ENCODE data around the gene FBN1.

FBN1 gene

GRCh38 chr15:48501208-48501607 is 144.3 kb downstream of the FBN1 start:
- no peak for DNase-seq

- no peak for DNase-seq
These were observed 144.9 kb downstream of the FBN1 start for GRCh38 chr15:48500595-48500994.

DNA sequence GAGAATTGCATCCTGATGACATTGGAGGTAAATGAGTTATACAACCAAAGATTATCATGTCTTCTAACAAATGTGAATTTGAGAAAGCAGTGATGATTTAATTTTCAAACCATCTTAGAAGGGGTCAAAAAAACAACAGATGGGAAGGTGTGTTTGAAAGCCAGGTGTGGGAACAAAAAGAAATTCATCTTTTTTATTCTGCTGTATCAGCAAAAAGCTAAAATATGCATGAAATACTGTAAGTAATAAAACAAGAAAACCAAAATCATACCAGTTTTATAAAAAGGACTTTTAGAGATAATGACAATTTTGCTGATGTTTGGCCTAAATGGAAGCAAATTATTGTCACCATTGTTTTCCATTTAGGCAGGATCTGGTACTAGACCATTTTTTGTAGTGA is 145.5 kb downstream of the FBN1 start:
- no peak for DNase-seq

DNA sequence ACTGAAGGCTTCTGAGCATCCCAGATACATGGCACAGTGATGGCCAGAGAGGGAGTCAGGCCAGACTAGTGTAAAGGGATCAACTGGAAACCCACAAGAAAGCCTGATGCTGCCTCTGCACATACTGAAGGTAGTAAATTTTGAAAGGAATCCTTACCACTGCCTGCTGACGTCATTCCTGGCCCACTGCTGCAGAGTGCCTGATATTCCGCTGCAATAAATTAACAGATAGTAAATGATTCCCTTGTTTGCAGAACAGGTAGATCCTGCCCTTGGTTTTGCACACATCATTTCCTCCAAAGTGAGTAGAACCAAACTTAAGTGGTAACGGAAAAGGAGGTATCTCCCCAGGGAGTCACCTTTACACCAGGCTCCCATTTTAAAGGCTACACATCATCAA is 146.7 kb downstream of the FBN1 start:
- no peak for DNase-seq

GRCh38 chr15:48494631-48495030 is 150.9 kb downstream of the FBN1 start:
- DNase-seq, result no peak

DNA sequence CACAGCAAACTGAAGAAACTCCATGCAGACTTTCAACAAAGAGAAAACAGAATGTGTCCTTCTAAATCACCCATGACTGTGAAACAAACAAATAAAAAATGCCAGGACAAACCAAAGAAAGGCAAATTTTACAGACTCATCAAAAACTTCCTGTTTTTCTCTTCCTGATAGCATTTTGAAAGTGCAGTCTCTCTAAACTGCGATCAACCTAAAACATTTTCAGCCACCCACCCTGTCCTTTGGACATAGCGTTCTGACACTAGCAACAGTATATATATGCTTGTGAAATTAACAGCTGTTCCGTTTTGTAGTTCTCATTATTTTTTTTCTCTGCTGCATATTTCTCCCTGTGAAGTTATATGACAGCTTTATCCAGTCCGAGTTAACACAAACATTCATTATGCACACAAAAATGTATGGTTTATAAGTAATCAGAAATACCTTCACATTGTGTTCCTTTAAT is 151.7 kb downstream of the FBN1 start:
- DNase-seq, result no peak

GRCh38 chr15:48493084-48493762 is 152.3 kb downstream of the FBN1 start:
- DNase-seq, result no peak

- no peak for DNase-seq
These were observed 159.3 kb downstream of the FBN1 start for GRCh38 chr15:48486228-48486627.

- no peak for DNase-seq
These were observed 163.7 kb downstream of the FBN1 start for GRCh38 chr15:48481802-48482201.

DNA sequence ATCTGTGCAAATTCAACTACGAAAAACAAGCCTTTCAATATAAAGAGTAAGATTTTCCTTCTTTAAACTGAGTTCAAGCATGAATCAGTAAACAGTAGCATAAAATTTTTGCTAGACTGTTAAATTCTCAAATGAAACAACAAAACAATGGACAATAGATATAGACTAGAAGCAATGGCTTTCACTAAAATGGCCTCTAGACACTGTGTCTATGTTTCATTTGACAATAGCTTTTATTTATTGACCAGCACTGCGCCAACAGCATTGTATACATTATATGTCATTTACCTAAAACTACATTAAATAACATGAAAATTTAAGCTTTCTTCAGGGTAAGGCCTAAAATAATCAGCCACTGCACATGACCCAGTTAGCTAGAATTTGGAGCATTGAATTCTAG is 165.8 kb downstream of the FBN1 start:
- DNase-seq, result no peak

- no peak for DNase-seq
These were observed 166.9 kb downstream of the FBN1 start for GRCh38 chr15:48478581-48478980.

DNA sequence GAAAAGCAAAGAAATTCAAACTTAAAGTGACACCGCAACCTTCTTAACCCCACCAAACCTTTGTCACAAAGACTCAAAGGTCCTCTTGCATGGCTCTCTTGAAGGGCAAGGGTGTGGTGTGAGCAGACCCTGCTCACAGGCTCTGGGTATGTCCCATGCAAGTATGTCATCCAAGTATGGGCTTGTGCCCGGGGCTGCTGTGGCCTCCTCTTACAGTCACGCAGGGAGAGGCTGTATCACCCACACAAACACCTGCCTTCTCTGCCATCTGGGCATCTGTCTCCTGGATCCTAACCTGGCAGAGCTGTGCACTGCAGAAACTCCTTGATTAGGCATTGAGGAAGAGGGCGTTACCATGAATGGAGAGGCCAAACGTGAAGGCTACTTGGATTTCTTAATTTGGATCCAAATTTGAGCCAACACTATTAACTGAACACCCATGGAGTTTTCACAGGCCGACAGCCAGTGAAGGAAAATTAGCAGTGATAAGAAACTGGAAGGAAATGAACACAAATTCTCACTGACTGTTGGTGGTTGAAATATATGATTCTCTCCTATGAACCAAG is 167.6 kb downstream of the FBN1 start:
- DNase-seq, result no peak

DNA sequence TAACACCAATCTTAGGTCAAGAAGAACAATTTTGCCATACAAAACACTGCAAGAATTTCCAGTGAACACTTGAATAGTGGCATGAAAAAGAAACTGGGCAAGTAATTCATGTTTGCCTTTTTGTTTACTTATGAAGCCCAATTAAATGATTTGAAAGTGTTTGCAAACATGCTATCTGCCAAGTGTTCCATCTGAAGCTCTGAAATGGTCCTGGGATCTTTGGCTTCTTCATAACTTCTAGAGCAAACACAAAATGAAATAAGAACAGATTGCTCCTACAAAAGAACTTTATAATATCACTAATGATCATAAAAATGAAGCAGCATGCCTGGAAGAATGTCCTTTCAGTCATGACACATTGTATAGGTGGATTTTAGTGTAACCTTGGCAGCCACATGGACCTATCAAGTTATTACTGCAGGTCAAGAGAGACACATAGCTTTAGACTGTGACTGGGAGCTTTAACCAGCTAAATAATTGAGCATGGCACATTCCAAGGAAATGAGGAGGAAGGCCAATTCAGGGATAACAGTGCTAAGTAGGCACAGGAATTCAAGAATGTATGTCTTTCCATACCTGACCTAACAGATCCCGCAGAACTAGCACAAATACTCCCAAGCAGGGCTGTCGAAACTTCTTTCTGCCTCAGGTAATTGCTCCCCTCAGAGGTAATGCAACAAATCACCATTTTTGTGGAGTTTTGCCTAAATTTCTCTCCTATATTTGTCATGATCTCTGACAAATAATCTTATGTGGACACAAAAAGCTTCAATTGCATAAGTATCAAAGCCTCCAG is 169.7 kb downstream of the FBN1 start:
- no peak for DNase-seq

DNA sequence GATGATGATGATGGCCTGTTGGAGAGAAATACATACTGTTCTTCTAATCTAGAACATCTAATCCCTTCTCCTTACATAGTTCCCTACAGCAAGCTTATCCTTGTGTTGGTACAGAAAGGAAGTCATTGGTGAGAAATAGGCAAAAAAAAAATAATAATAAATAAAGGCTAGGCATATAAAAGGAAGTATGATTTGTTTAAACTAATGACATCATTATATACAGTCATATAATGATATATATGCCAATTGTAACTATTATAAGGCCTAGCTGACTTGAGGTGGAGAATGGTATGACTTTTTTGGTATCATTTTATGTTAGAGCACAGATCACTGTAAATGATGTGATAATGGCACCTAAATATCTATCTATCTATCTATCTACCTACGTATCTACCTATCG is 171.8 kb downstream of the FBN1 start:
- DNase-seq, result no peak

- no peak for DNase-seq
These were observed 172.8 kb downstream of the FBN1 start for GRCh38 chr15:48472756-48473155.

GRCh38 chr15:48471073-48471472 is 174.4 kb downstream of the FBN1 start:
- DNase-seq, result no peak

GRCh38 chr15:48470096-48470495 is 175.4 kb downstream of the FBN1 start:
- no peak for DNase-seq

GRCh38 chr15:48469681-48470080 is 175.8 kb downstream of the FBN1 start:
- DNase-seq, result no peak

- DNase-seq, result no peak
These were observed 176.2 kb downstream of the FBN1 start for GRCh38 chr15:48469271-48469670.

DNA sequence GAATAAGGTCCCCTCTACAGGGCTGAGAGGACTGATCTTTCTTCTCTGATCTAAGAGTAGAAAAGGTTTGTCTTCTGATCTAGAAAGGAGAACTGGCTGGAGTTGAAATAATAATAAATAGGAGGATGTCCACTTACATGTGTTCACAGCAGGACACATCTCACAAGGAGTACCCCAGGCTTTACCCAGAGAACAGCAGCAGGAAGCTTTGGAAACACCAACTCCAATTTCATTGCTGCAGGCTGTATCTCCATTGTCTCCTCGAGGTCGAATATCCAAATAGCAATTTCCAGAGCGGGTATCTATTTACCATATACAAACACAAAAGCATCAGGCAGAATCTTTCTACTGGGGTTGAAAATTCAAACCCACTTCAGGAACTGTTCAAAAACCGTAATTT is 177.7 kb downstream of the FBN1 start:
- DNase-seq, result no peak

DNA sequence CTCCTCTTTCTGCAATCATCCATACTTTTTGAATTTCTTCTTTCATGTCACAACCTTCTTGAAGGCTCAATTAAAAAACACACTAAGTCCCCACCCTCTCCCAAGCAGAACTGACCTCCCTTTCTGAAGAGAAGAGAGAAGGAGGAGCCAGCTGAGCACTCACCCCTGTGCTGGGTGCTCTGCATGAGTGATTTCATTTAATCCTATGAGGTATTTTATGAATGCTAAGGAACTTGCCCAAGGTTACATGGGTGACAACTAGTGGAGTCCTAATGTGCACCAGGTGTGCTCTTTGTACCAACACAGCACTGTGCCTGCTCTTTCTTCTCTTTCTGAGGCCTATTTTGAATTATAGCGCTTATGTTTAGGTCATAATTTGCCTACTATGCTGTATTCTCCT is 178.7 kb downstream of the FBN1 start:
- no peak for DNase-seq

DNA sequence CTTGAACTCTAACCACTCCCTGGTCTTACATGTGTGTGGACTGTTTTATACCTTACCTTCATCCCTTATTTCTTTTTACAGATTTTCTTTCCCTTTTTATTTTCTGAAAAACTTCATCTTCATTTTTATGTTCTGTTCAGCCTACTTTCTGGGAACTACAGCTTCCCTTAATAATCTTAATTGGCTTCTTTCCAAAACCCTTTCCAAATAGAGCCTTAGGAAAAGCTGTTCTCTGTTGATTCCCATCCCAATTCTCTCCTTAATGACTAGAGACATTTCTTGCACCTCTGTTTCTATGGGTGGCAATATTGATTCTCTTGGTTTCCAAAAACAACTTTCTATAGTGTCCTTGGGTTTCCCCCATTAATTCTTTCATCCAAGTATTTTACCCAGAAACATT is 179.4 kb downstream of the FBN1 start:
- no peak for DNase-seq

DNA sequence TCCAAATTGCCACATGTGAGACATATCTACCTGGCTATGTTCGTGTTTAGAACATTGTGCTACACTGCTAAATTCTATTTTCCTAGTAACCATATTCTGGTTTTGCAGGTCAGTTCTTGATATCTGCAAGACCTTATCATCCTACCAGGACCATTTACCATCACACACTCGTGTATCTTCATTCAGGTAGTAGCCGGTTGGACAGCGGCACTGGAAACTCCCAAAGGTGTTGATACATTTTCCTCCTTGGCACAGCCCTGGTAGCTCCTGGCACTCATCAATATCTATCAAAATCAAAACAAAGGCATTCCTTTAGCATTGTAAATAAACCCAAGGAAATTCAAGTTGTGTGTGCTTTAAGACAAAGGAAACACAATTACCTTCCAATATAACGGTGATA is 180.1 kb downstream of the FBN1 start:
- DNase-seq, result no peak

GRCh38 chr15:48463366-48463880 is 182.1 kb downstream of the FBN1 start:
- DNase-seq, result no peak
